Activated naive CD8-positive, alpha-beta T cell treated with anti-CD3 and anti-CD28 coated beads, Interleukin-2, amount 10 ng/mL, durations not matched to agents 7 days and 5 days (primary cell): ENCODE data around the gene EML3. TPM values are rescaled to one million over a fixed set of nuclear protein-coding genes. Genes with fewer than 3 reads are reported as not detected.

Experiments used
- ATAC-seq: fragments of 150-1000 bp; cut with Tn5 transposase; one replicate; pipeline ENCODE4 v1.10.0; 2021; ENCODE audit warnings: low read depth, moderate library complexity
- POLR2A ChIA-PET: fragments of 350-600 bp; sonication (Branson Sonifier 250); formaldehyde crosslinking; loops from one replicate; lab custom pipeline; 2021; ENCODE audit warnings: antibody characterized with exemption; lab: Charles Lee
- DNase-seq: peaks from one replicate; pipeline ENCODE4 v3.0.0; 2021
- H3K27ac Mint-ChIP-seq: one replicate; pipeline ENCODE4 v1.8.0; 2022; ENCODE audit warnings: mild to moderate bottlenecking, mixed read lengths
- H3K27me3 Mint-ChIP-seq: one replicate; pipeline ENCODE4 v1.8.0; 2022; ENCODE audit warnings: mild to moderate bottlenecking, moderate library complexity, mixed read lengths
- H3K36me3 Mint-ChIP-seq: one replicate; pipeline ENCODE4 v1.8.0; 2021; ENCODE audit warnings: mild to moderate bottlenecking, mixed read lengths
- H3K4me1 Mint-ChIP-seq: one replicate; pipeline ENCODE4 v1.8.0; 2021; ENCODE audit warnings: mixed read lengths
- H3K4me3 Mint-ChIP-seq: one replicate; pipeline ENCODE4 v1.8.0; 2022; ENCODE audit warnings: mild to moderate bottlenecking, moderate library complexity, mixed read lengths
- H3K9me3 Mint-ChIP-seq: one replicate; pipeline ENCODE4 v1.8.0; 2021; ENCODE audit warnings: mixed read lengths
- total RNA-seq, 2 experiments: library from RNA; stranded (reverse); gene quantifications; one replicate each; pipeline ENCODE4 v1.2.3, GENCODE V29; 2021

Gene EML3
- total RNA-seq, 2 experiments from 2014 or later = 183 to 185 TPM

DNA sequence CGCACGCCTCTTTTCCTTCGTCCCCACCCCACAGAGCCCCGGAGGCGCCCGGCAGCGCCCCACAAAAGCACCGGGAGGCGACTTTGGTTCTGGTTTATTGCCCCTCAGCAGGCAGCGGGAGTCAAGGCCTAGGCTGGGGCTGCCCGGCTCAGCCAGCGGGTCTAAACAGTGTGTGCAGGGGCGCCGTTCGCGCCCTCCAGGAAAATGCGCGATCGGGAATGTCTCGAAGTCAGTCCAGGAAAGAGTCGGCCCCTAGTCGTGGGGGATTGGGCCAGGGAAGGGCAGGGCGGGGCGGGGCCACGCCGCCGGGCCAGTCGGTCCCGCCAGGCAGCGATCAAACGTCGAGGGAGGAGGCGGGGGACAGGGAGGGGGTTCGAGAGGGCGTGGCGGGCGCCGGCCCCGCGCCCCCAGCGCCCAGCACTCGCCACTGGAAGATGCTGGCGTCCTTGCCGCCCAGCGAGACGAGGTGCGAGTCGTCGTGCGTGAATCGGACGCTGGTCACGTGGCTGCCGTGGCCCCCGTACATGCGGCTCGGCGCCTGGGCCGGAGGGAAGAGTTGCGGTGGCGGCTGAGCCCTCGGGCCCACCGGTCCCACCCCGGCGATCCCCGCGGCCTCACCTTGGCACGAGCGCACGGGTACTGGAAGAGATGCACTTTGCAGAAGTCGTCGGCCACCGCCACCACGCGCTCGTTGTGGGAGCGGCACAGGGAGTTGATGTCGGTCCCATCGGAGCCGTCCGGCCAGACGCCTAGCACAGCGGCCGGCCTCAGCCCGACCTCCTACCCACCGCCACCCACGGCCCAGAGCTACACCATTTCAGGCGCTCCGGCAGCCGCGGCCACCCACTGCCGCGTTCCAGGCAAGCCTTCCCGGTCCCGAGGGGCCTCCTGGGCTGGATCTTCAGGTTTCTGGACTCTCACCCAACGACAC lies 10.2 kb downstream of the EML3 start:
- peak overlapping the region; percentile 88 for H3K27ac Mint-ChIP-seq
- H3K9me3 Mint-ChIP-seq = no peaks in the 10 kb centered on the region
- POLR2A ChIA-PET = interaction anchor here (0.6 to 4.2 kb wide), 32 partner anchors 9 to 284 kb away, joined by 3 to 83 read pairs (median 6); partner anchors contain the start of genes B3GAT3, BSCL2, C11orf98 and CSKMT
- no peaks in the 10 kb centered on the region for H3K27me3 Mint-ChIP-seq
- ATAC-seq (no peak), DNase-seq (no peak)
- peaks cover 31% of the 10 kb centered on the region for H3K4me1 Mint-ChIP-seq
- H3K4me3 Mint-ChIP-seq = peak overlapping the region; percentile 87
- H3K36me3 Mint-ChIP-seq = peaks cover 51% of the 10 kb centered on the region

DNA sequence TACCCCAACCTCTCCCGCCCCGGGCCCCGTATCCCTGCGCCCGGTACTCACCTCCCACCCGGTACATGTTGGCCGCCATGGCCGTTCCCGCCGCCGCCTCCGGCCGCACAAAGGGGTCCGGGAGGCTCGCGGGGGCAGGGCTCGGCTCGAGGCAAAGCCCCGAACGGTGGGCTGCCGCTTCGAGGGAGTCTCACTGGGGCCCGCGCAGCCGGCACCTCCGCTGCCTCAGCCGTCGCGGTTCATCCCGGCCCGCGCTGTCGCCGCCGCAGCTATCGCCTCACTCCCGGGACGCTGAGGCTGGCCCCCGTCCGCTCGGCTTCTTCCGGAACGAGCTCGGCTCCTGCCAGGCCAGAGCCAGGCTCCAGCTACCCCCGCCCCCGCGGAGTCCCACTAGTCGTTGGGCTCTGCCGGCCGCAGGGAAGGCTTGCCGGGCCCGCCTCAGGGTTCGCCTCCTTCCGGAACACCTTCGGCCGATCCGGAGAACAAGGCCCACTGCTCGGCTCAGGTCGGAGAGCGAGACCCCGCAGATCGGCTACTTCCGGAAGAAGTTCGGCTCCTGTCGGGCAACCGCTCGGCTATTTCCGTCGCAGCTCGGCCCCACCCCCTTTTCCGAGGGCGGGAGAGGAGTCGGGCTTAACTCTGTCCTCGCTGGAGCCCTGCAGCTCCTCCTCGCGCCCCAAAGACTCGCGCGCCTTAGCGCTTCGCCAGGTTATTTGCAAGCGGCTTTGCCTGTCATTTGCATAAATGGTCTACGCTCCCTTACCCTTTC lies 11.0 kb downstream of the EML3 start, which contains the start of gene MTA2:
Gene MTA2, minus strand, starts transcription at position 494 of the 769 bp plus-strand sequence. Its CDS starts 415 bp downstream, at position 79.
- ATAC-seq (peak; percentile 89), DNase-seq (peak; percentile 99)
- H3K36me3 Mint-ChIP-seq = peaks cover 52% of the 10 kb centered on the region
- no peaks in the 10 kb centered on the region for H3K9me3 Mint-ChIP-seq
- H3K4me1 Mint-ChIP-seq = peaks cover 34% of the 10 kb centered on the region
- H3K27me3 Mint-ChIP-seq = no peaks in the 10 kb centered on the region
- H3K27ac Mint-ChIP-seq = peak within 1 kb of the TSS; percentile 88
- POLR2A ChIA-PET = interaction anchor here (0.6 to 4.2 kb wide), 32 partner anchors 9 to 285 kb away, joined by 3 to 83 read pairs (median 6); partner anchors contain the start of genes B3GAT3, BSCL2, C11orf98 and CSKMT
- peak within 1 kb of the TSS; percentile 87 for H3K4me3 Mint-ChIP-seq

DNA sequence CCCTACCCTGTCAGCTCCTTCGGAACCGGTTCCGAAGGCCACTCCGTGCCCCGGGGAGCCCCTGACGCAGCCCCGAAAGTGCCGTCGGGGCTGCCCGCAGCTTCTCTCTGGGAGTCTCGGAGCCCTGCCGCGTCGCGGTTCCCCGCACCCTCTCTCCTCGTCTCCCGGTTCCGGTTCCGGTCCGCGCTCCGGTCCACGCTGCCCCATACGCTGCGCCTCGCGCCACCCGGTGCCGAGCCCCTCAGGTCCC lies 11.5 kb downstream of the EML3 start:
- Mint-ChIP-seq H3K4me1 (peaks cover 34% of the 10 kb centered on the region), H3K9me3 (no peaks in the 10 kb centered on the region), H3K36me3 (peaks cover 51% of the 10 kb centered on the region), H3K27me3 (no peaks in the 10 kb centered on the region), H3K27ac (peak overlapping the region; percentile 88), H3K4me3 (peak overlapping the region; percentile 87)
- ATAC-seq = no peak
- POLR2A ChIA-PET = interaction anchor here (0.6 to 4.2 kb wide), 20 partner anchors 9 to 280 kb away, joined by 3 to 83 read pairs (median 8); partner anchors contain the start of genes B3GAT3, BSCL2, C11orf98 and CSKMT
- DNase-seq = no peak

DNA sequence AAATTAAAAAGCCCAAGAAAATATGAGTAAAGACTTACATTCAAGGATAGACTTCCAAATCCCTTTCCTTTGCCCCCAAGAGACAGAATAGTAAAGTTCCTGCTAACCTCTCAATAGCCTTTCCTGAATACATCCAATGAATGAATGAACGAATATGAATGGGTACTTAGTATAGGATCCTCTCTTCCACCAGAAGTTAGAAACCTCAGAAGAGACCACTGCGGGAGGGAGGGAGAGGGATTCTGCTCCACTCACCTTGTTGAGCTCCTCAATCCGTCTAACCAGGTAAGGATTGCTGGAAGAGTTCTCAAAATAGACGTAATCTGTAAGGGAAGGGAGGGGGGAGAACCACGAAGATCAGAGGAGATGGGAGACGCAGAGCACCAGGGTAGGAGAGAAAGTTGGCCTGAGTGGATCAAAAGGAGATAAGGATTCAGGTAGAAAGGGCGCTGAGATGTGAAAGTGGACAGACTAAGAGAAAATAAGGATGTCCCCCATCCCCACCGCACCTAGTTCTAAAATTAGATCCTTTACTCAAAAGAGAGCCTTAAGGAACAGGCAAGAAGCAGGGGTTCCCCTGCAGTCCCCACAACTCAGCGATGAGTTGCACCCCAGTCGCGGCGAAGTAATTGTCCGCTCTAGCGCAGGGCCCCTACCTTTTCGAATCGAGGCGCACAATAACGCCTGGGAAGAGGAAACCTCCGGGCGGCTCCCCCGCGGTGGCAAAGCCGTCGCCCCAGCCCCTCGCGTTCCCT lies 12.0 kb downstream of the EML3 start:
- DNase-seq = no peak

DNA sequence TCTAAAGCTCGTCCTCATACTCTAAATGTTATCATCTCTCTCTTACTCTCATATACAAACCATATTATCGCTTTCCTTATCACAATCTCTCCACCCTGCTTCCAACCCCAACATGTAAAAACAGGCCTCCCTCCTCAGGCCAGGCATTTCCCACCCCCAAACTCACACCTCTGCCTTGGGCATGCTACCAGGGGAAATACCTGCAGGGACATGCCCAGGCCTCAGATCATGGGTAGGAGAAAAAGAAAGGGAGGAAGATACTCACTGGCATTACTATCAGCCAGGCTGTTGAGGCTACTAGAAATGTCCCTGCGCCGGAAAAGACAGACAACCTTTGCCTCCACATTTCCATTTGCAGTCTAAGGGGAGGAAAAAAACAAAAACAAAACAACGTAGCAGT lies 12.7 kb downstream of the EML3 start:
- H3K27me3 Mint-ChIP-seq = no peaks in the 10 kb centered on the region
- H3K36me3 Mint-ChIP-seq = peaks cover 51% of the 10 kb centered on the region
- H3K4me3 Mint-ChIP-seq = peak overlapping the region; percentile 87
- no peak for DNase-seq
- no peaks in the 10 kb centered on the region for H3K9me3 Mint-ChIP-seq
- no peak for ATAC-seq
- peak overlapping the region; percentile 88 for H3K27ac Mint-ChIP-seq
- POLR2A ChIA-PET = interaction anchor here (0.5 to 4.2 kb wide), 19 partner anchors 8 to 256 kb away, joined by 3 to 83 read pairs (median 5); partner anchors contain the start of genes B3GAT3, C11orf98, CSKMT and EEF1G
- H3K4me1 Mint-ChIP-seq = peaks cover 39% of the 10 kb centered on the region

More for the DNA sequence above, 12.0 kb downstream of the EML3 start:
- Mint-ChIP-seq H3K27me3 (no peaks in the 10 kb centered on the region), H3K27ac (peak overlapping the region; percentile 88), H3K4me1 (peaks cover 35% of the 10 kb centered on the region), H3K4me3 (peak overlapping the region; percentile 87), H3K36me3 (peaks cover 52% of the 10 kb centered on the region), H3K9me3 (no peaks in the 10 kb centered on the region)
- no peak for ATAC-seq
- POLR2A ChIA-PET = interaction anchor here (0.5 to 4.2 kb wide), 17 partner anchors 9 to 256 kb away, joined by 3 to 83 read pairs (median 14); partner anchors contain the start of genes B3GAT3, BSCL2, C11orf98 and CSKMT

DNA sequence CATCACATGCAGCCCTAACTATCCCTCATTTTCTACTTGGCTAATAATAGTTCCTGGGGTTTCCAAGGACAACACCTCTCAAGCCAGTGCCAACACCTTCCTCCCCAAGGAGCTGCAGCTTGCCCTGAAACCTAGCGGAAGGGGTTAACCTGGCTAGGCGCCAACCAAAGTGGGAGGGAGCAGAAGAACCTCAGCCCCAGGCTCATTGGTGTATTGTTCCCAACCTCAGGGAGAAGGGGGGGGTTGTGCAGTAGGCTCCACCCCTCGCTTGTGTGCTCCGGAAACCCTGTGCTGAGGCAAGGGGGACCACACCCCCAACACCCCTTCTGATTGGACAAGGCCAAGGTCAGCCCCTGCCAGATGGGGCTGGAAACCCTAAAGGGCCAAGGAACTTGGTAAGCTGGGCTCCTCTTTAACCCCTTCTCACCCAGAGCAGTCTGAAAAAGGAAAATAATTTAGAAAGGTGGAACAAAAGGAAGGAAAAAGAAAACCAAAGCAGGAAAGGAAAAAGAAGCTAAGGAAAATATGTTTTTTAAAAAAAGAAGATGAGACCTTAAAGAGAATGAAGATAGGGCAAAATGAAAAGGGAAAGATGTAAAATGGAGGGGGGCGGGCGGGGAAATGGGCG lies 13.4 kb downstream of the EML3 start:
- Mint-ChIP-seq H3K4me3 (peak overlapping the region; percentile 87), H3K9me3 (no peaks in the 10 kb centered on the region), H3K36me3 (peaks cover 55% of the 10 kb centered on the region), H3K27ac (peak overlapping the region; percentile 88), H3K27me3 (no peaks in the 10 kb centered on the region), H3K4me1 (peaks cover 40% of the 10 kb centered on the region)
- POLR2A ChIA-PET = interaction anchor here (0.6 to 4.2 kb wide), 20 partner anchors 8 to 283 kb away, joined by 3 to 49 read pairs (median 4); partner anchors contain the start of genes B3GAT3, C11orf98, CSKMT and EEF1G
- DNase-seq (peak; percentile 89), ATAC-seq (peak; percentile 64)

DNA sequence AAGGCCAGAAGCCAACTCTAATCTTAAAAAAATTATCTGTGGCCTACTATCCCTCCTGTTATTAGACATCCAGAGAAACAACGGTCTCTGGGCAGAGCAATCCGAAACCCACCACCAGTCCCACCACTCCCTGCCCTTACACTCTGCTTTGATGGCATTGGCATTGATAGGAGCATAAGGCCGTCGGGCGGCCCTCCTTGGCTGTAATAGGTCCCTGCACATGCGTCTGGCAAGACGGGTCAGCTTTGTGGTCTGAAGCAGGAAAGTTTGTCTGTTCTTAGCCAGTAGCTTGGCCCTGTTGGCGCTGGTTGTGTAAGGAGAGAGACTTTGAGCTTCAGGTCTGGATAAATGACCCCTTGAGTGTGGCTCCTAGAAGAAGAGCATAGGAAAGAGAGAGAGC lies 17.5 kb downstream of the EML3 start:
- H3K4me3 Mint-ChIP-seq = no peak overlapping the region
- H3K9me3 Mint-ChIP-seq = no peaks in the 10 kb centered on the region
- DNase-seq = no peak
- POLR2A ChIA-PET = interaction anchor here (0.6 to 1.0 kb wide), 4 partner anchors 77 to 166 kb away, joined by 3 to 4 read pairs (median 3); partner anchors contain the start of genes LBHD1 and POLR2G
- H3K27me3 Mint-ChIP-seq = no peaks in the 10 kb centered on the region
- H3K36me3 Mint-ChIP-seq = peaks cover 44% of the 10 kb centered on the region
- H3K4me1 Mint-ChIP-seq = peaks cover 50% of the 10 kb centered on the region
- no peak overlapping the region for H3K27ac Mint-ChIP-seq
- no peak for ATAC-seq

DNA sequence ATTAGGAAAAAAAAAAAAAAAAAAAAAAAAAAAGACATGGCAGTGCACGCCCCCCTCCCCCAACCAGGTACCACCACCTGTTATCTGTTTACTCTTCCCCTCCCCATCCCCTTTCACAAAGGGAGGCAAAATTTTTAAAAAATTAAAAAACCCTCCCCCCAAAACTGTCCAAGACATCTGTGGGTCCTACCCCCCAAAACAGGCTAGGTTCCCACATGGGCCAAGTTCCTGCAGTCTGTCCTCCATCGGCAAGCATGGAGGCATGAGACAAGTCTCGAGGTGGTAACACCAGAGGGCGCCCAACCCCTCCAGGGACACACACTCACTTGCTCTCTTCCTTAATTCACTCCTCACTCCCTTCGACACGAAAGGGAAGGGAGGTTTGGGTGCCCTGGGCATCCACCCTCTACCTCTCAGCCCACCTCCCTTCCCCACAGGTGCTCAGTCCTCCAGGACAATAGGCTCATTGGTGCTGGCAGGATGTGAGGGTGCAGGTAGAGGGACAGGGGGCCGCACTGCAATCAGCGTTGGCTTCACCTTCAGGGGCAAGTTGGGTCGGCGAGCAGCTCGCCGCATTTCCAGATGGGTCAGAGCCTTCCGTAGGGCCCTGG lies 19.0 kb downstream of the EML3 start:
- Mint-ChIP-seq H3K4me3 (peak overlapping the region; percentile 58), H3K4me1 (peaks cover 46% of the 10 kb centered on the region), H3K27me3 (no peaks in the 10 kb centered on the region), H3K9me3 (no peaks in the 10 kb centered on the region), H3K36me3 (peaks cover 29% of the 10 kb centered on the region), H3K27ac (peak overlapping the region; percentile 88)
- DNase-seq = peak; percentile 82
- peak; percentile 28 for ATAC-seq
- POLR2A ChIA-PET = interaction anchor here (0.6 to 4.8 kb wide), 14 partner anchors 8 to 1272 kb away, joined by 3 to 83 read pairs (median 26); partner anchors contain the start of genes BSCL2, C11orf98, CSKMT and EML3

DNA sequence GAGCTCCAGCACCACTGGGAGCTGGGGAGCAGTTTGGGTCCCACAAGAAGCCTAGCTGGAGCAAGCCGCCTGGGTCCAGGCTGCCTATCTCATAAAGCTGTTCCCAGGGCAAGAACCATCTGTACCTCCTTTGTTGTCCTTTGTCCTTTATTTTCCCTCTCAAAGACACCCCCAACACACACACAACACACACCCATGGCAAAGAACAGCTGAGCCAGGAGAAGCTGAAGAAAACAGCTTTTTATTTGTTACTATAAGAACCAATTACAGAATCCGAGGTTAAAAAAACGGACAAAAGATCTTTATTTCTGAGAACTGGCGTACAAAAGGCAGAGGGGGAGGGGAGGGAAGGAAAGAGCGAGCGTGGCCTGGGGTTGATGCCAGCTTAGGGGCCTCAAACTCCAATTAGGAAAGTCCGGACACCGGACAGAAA lies 19.6 kb downstream of the EML3 start:
- H3K27ac Mint-ChIP-seq = no peak overlapping the region
- peak overlapping the region; percentile 43 for H3K4me3 Mint-ChIP-seq
- H3K36me3 Mint-ChIP-seq = peaks cover 27% of the 10 kb centered on the region
- no peak for ATAC-seq
- POLR2A ChIA-PET = interaction anchor here (0.6 to 4.8 kb wide), 19 partner anchors 9 to 1273 kb away, joined by 3 to 83 read pairs (median 26); partner anchors contain the start of genes B3GAT3, BSCL2, C11orf98 and CSKMT
- H3K4me1 Mint-ChIP-seq = peaks cover 46% of the 10 kb centered on the region
- H3K27me3 Mint-ChIP-seq = no peaks in the 10 kb centered on the region
- no peak for DNase-seq
- no peaks in the 10 kb centered on the region for H3K9me3 Mint-ChIP-seq

DNA sequence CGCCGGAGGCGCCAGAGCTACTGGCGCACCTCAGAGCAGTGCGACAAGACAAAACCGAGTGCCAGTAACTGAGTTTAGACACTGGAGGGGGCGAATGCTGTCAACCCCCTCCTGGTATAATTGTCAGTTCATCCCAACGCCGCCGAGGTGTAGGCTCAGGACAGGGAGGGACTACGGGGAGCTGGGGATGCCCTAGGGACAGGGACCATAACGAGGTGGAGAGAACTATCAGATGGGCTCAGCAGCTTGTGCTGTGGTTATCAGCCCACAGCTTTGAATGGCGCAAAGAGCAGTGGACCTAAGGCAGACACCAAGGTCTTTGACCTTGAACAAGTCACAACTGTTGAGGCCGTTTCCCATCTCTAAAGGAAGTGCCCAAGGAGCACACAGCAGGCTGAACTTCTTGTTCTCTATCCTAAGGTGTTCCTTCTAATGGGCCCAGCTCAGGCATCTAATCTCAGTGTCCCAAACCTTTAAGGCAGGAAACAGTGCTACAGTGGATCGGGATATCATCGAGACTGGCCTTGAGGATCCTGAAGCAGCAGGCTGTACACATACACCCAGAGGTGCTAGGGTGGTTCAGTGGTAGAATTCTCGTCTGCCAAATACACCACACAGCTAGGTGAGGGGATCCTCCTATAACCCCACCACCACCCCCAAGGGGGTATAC lies 20.3 kb downstream of the EML3 start:
- DNase-seq = no peak
- Mint-ChIP-seq H3K4me1 (peaks cover 40% of the 10 kb centered on the region), H3K27me3 (no peaks in the 10 kb centered on the region), H3K27ac (peak overlapping the region; percentile 99), H3K4me3 (peak overlapping the region; percentile 100), H3K9me3 (no peaks in the 10 kb centered on the region), H3K36me3 (peaks cover 24% of the 10 kb centered on the region)
- ATAC-seq = no peak
- POLR2A ChIA-PET = interaction anchor here (0.5 to 4.8 kb wide), 47 partner anchors 10 to 291 kb away, joined by 3 to 83 read pairs (median 8); partner anchors contain the start of genes AHNAK, B3GAT3, BSCL2 and C11orf98
